OCI-M1 (cell line): ENCODE measurements around the gene UGDH.
"Not testable (repeated sequence)": the region's sequence is repeated elsewhere in the genome, so short reads cannot be mapped to it uniquely, and the experiment has no call there.

Experiments
- DNase-seq: peaks from one replicate; lab custom pipeline; 2025; lab: John Stamatoyannopoulos, UW

UGDH gene

GRCh38 chr4:39527296-39528060 is at the start of gene UGDH:
TSS of gene UGDH (minus strand) at chr4:39527439. CDS start at chr4:39521512, 5,927 bp downstream.
- DNase-seq = peak; percentile 97

GRCh38 chr4:39574946-39575345 is 47.7 kb upstream of the UGDH start:
- DNase-seq = no peak

GRCh38 chr4:39571504-39571903 is 44.3 kb upstream of the UGDH start:
- DNase-seq = no peak

- DNase-seq = no peak
Measured at GRCh38 chr4:39571054-39571453, 43.8 kb upstream of the UGDH start.

- no peak for DNase-seq
Measured at GRCh38 chr4:39569209-39569608, 42.0 kb upstream of the UGDH start.

- DNase-seq = peak; percentile 32
Measured at GRCh38 chr4:39568805-39569204, 41.6 kb upstream of the UGDH start.

GRCh38 chr4:39565878-39566600 is 38.8 kb upstream of the UGDH start:
- DNase-seq = no peak

GRCh38 chr4:39563346-39563847 is 36.2 kb upstream of the UGDH start:
- no peak for DNase-seq

- no peak for DNase-seq
Measured at GRCh38 chr4:39562792-39563191, 35.6 kb upstream of the UGDH start.

GRCh38 chr4:39559626-39560025 is 32.4 kb upstream of the UGDH start:
- DNase-seq = no peak

- no peak for DNase-seq
Measured at GRCh38 chr4:39555472-39555871, 28.2 kb upstream of the UGDH start.

GRCh38 chr4:39548425-39549067 is 21.3 kb upstream of the UGDH start:
- DNase-seq = no peak

- DNase-seq = no peak
Measured at GRCh38 chr4:39544580-39545315, 17.5 kb upstream of the UGDH start.

- DNase-seq = not testable (repeated sequence)
Measured at GRCh38 chr4:39544080-39544479, 16.8 kb upstream of the UGDH start.

GRCh38 chr4:39543034-39543433 is 15.8 kb upstream of the UGDH start:
- DNase-seq = no peak

GRCh38 chr4:39542611-39543012 is 15.4 kb upstream of the UGDH start:
- DNase-seq = no peak

- no peak for DNase-seq
Measured at GRCh38 chr4:39541987-39542610, 14.9 kb upstream of the UGDH start.

GRCh38 chr4:39539089-39539611 is 11.9 kb upstream of the UGDH start:
- DNase-seq = no peak

GRCh38 chr4:39533541-39533940 is 6.3 kb upstream of the UGDH start:
- DNase-seq = no peak

- DNase-seq = not testable (repeated sequence)
Measured at GRCh38 chr4:39532237-39532636, 5.0 kb upstream of the UGDH start.

GRCh38 chr4:39530682-39531081 is 3.4 kb upstream of the UGDH start:
- DNase-seq = no peak
